GM19468 (cell line): ENCODE measurements around the gene RPN2.
"Not testable (repeated sequence)": the region's sequence is repeated elsewhere in the genome, so short reads cannot be mapped to it uniquely, and the experiment has no call there.

ENCODE experiments used
- ATAC-seq: cut with Tn5 transposase; IDR thresholded peaks from one replicate; pipeline ENCODE4 v1.9.1; 2021; ENCODE audit warnings: mild to moderate bottlenecking, moderate library complexity, moderate number of reproducible peaks; ENCODE audit not compliant: unreplicated experiment; ENCODE audit errors: extremely low read depth

The RPN2 gene

DNA sequence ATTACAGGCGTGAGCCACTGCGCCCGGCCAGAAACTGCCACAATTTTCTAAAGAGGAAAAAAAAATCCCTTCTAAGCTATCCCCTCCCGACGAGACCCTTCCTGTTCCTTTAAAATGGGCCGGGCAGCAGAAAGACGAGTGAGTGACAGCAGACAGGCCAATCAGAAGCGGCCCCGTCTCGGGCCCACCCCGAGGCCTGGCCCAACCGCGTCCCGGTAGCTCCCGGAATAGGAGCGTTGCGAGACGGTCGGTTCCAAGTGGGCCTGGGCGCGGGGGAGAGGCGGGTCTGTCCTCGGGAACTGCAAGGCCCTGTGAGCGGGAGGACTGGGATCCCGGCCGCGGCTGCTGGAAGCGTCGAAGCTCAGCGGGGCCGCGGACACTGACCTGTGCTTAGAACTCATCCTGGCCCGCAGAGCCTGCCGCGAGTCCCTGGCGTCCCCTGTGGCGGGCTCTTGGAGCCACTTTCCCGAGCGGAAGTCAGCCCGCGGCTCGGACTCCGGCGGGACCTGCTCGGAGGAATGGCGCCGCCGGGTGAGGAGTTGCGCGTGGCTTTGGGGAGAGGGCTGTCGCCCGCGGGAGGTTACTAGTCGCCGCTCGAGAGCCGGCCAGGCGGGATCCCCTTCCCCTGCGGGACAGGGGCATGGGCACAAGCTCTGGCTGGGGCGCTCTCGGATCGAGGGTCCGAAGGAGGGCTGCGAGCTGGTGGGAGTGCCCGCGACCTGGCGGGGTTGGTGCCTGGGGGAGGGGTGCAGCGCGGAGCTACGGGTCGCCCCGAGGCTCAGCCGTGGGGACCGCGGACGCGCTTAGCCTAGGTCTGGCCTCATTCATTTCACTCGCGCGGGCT, at the start of gene RPN2, which contains the start of gene MROH8:
Gene RPN2, plus strand, starts transcription at position 492 of the 844 bp plus-strand sequence. Its CDS starts 27 bp downstream, at position 519.
Gene MROH8, minus strand, starts transcription at position 710 of the 844 bp plus-strand sequence.
- peak; percentile 55 for ATAC-seq

DNA sequence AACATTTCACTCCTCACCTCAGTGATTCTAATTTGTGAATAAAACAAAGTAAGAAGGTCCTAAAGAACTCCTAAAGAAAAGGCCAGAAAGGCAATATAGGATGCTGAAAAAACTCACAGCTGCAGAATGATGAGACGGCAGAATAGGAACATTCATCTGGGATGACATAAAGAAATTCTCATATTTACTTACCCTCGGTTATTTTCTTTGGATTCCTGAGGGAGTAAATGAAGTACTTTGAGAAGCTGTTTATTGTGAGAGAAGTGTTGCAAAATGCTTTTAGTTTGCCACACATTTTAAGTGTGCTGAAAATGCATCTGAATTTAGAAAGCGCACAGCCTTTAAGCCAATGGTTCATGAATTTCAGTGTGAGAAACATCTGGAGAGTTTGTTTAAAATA, 47.6 kb upstream of the RPN2 start:
- ATAC-seq: no peak

DNA sequence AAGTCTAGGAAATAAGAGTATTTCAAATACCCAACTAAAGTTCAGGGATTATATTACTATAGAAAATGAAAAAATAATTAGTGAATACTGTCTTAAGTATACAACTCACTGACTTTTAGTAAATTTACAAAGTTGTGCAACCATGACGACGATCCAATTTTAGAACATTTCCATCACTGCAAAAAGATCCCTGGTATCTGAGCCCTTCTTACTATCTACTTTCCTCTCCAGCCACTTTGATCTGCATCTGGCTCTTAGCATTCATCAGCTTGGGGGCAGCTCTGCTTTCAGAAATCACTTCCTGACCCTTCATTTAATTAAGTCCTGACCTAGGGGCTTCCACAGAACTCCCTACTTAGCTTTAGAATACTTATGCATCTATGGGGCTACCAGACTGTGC, 45.2 kb upstream of the RPN2 start:
- ATAC-seq: no peak

DNA sequence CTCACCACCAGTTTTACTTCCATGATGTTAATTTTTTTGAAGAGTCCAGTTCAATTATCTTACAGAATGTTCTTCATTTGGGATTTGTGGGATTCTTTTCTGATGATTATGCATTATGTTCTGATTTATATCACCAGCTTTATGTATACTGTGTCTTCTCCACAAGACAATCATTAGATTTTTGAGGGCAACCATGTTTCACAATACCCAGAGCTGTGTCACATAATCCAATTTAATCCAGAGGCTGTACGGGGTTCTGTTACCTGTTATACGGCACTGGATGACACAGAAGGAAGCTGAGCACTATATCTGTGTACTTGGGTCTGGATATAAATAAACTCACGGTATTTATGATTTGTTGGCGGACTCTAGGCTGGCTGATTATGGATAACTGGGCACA, 41.6 kb upstream of the RPN2 start:
- ATAC-seq: no peak

DNA sequence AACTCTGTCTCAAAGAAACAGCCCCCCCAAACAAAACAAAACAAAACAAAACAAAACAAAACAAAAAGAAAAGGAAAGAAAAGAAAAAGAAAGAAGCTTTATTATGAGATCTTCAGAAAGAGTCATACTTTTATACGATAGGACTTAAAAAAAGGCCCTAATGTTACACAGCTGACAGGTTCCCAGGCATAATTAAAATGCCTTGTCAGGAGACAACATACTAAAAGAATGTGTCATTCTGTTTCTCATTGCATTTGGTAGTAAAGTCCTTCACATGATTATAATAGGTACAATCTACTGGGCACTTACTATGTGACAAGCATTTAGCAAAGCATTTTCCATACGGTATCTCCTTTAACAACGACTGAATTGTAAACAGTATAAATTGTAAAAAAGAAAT, 36.4 kb upstream of the RPN2 start:
- ATAC-seq: no peak

DNA sequence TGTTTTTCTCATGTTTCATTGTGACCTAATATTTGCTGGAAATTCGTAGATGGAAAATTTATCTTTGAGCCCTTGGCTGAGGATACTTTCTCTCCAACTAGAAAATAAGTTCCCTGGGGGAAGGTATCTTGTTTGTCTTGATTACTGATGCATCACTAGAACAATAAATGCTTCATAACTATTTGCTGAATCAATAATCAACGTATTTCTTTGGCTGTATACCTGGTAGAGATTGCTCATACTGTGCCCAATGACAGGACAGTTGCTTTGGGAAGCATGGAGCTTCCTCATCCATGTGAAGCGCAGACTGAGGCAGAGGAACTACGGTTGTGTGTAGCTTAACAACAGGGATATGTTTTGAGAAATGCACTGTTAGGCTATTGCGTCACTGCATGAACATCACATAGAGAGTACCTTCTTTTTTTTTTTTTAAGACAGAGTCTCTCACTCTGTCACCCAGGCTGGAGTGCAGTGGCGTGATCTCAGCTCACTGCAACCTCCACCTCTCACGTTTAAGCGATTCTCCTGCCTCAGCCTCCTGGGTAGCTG, 34.2 kb upstream of the RPN2 start:
- ATAC-seq: no peak

DNA sequence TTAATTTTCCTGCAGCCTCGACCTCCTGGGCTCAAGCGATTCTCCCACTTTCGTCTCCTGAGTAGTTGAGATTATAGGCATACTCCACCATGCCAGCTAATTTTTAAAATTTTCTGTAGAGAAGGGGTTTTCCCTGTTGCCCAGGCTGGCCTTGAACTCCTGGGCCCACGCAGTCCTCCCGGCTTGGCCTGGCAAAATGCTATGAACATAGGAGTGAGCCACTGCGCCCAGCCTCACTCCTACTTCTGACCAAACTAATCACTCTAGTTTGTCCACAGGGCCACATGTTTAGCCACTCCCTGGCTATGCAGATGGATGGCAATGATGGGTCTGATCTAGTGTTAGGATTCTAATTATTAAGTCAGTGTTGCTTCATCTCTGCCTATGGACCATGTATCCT, 31.9 kb upstream of the RPN2 start:
- no peak for ATAC-seq

DNA sequence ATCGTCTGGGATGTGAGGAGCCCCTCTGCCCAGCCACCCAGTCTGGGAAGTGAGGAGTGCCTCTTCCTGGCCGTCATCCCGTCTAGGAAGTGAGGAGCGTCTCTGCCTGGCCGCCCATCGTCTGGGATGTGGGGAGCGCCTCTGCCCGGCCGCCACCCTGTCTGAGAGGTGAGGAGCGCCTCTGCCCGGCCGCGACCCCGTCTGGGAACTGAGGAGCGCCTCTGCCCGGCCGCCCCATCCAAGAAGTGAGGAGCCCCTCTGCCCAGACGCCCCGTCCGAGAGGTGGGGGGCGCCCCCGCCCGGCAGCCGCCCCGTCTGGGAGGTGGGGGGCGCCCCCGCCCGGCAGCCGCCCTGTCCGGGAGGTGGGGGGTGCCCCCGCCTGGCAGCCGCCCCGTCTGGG, 28.3 kb upstream of the RPN2 start:
- not testable (repeated sequence) for ATAC-seq

DNA sequence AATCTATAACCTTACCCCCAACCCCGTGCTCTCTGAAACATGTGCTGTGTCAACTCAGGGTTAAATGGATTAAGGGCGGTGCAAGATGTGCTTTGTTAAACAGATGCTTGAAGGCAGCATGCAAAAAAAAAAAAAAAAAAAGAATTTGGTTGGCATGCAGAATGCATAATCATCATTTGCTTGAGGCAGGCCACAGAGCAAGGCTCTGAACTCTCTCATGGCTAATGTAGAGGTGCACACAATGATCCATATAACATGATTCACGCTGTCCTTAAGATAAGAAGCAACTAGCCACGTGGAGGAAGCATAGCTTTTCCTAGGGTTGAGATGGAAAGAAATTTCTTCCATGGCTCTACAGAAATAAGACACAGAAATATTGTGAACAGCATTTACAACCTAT, 27.6 kb upstream of the RPN2 start:
- no peak for ATAC-seq

DNA sequence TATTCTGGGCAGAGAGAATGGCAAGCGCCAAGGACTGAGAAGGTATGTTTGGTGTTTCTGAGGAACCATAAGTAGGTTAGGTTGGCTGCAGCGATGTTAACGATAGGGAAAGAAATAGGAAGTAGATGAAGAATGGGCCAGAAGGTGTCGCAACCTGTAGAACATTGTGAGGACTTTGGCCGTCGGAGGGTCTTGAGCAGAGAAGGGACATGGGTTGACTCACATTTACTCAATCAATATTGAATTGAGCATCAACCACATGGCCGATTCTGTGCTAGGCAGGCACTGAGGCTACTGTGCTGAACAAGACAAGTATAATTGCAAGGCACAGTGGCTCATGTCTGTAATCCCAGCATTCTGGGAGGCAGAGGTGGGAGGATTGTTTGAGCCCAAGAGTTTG, 26.8 kb upstream of the RPN2 start:
- no peak for ATAC-seq

DNA sequence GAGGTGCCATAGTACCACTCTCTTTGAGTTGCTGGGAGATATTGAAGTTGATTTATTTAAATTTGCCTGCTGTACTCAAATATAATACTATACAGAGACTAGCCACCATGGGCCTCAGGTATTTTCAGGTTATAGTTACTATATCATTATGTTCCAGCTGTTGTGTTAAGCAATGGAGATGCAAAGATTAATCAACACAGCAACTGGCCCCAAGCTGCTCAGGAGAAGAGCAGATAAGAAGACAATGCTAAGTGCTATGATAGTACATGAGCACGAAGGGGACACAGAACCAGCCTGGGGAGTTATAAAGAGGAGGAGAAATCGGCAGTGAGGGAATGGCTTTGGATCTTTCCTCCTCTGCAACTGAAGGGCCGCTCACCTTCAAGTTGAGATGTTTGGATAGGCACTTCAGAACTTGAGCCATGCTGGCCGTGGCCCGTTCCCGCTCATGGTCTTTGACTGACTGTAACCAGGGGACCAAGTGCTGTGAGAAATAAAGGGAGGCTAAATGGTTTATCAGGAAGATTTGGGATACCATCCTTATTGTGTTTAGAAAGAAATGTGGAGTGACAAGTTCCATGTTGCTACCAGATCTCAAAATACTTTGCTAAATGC, 24.3 kb upstream of the RPN2 start:
- ATAC-seq: no peak

DNA sequence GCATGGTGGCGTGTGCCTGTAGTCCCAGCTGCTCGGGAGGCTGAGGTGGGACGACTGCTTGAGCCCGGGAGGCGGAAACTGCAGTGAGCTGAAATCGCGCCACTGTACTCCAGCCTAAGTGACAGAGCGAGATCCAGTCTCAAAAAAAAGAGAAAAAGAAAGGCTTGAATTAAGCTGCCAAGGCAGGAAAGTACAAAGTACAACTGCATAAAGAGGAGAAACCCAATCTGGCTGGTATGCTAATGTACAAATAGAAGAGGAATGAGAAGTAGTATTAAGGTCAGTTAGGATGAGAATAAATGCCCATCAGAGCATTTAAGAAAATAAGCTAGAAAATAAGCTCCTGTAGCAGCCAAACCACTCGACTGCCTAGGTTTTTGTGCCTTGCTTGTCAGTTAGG, 23.1 kb upstream of the RPN2 start:
- ATAC-seq: no peak

DNA sequence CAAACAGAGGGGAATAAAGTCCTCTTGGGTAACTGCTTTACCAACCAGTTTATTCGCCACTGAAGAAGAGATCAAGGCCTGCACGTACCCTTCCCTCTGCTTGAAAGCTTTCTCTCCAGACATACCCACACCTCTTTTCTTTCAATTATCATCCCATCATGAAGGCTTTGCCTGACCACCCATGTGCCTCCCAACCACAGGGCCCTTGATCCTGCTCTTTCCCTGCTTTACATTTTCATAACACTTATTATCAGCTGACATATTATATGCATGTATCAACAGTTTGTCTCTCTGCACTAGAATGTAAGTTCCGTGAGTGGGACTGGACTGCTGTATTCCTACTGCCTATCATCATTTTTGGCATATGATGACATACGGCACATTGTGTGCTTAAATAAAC, 20.9 kb upstream of the RPN2 start:
- ATAC-seq: no peak

DNA sequence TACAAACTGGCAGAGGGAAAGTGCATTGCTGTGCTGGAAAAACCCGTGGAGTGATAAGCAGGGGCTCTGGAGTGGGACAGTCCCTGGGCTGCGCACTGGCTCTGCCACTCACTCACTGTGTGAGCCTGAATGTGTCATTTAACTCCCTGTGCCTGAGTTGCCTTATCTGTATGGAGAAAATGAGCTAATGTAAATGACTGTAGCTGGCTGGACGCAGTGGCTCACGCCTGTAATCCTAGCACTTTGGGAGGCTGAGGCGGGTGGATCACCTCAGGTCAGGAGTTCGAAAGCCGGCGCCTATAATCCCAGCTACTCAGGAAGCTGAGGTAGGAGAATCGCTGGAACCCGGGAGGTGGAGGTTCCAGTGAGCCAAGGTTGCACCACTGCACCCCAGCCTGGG, 18.4 kb upstream of the RPN2 start:
- no peak for ATAC-seq

DNA sequence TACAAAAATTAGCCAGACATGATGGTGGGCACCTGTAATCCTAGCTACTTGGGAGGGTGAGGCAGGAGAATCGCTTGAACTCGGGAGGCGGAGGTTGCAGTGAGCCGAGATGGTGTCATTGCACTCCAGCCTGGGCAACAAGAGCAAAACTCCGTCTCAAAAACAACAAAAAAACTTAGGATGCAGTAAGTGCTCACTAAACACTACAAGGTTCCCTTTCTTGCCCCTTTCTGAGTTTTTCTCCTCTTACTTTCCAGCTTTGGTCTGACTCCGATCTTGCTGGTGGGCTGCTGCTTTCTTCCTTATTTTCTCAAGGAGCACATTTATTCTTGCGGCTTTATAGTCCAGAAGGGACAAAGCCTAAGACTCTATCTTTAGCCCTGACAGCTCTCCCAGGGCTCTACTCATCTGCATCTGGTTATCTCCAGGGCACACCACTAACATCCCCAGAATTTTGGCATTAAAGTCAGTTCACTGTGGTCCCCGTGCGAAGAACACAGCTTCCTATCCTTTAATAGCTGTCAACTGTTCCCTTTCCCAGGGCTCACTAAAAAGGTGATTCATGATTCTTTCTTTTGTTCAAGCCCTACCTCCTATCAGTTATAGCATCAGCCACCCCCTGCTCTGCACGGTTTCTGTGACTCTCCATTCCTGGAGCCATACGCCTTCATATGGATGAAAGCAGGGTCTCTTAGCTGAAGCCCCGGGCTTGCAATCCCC, 17.1 kb upstream of the RPN2 start:
- no peak for ATAC-seq

DNA sequence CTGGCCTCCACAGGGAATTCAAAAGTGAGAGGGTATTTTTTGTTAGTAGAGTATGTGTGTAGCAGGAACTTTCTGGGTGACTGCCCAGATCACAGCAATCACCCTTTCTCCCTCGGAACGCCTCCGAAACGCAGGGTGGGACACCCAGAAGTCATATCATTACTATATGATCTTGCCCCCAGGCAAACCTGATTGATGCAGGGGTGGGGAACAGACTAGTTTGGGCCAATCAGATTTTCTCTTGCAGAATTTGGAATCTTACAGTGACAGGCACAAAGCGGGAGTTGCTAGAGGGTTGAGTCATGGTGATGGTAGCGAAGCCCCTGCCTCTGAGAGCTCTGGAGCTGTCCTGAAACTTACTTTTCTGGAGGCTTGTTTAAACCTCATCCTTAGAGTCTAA, 16.5 kb upstream of the RPN2 start:
- no peak for ATAC-seq

DNA sequence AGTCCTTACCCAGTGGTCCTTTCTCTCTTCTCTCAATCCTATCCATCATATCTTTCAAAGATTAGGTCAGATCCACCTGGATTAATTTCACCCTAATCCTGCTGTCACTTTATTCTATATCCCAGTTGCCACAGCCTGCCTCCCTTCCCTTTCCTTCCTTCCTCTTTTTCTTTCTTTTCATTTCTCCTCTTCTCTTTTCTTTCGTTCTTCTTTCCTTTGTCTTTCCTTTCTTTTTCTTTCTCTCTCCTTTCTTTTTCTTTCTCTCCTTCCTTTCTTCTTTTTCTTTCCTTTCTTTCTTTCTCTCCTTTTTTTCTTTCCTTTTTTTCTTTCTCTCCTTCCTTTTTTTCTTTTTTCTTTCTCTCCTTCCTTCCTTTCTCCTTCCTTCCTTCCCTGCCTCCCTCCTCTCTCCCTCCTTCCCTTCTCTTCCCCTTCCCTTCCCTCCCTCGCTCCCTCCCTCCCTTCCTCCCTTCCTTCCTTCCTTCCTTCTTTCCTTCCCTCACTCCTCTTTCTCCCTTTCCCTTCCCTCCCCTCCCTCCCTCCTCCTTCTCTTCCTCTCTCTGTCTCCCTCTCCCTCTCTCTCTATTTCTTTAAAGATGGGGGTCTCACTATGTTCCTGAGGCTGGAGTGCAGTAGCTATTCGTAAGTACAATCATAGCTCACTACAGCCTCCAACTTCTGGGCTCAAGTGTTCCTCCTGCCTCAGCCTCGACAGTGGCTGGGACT, 15.1 kb upstream of the RPN2 start:
- no peak for ATAC-seq

DNA sequence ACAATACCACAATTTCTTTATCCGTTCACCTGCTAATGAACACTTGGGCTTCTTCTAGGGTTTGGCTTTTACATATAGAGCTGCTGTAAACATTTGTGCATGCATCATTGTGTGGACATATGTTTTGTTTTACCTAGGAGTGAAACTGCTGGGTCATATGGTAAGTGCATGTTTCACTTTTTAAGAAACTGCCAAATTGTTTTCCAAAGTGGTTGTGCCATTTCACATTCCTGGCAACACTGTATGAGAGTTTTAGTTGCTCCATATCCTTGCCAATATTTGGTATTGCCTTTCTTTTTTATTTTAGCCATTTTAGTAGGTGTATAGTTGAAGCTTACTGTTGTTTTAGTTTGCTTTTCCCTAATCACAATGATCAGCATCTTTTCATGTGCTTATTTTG, 14.1 kb upstream of the RPN2 start:
- no peak for ATAC-seq

DNA sequence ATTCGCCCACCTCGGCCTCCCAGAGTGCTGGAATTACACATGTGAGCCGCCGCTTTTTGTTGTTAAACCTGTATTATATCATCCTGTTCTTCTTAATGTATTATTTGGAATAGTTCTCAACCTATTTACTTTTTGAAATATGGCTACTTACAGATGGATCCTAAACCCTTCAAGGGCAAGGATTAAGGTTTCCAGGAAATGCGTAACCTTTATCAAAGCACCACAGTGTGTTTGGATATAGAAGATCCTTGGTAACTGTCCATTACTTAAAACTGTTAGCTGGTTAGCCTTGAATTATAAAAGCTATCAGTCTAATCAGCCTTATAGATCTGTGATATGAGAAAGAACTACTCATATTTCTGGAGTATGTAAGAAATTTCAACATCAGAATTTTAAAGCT, 12.3 kb upstream of the RPN2 start:
- ATAC-seq: no peak

DNA sequence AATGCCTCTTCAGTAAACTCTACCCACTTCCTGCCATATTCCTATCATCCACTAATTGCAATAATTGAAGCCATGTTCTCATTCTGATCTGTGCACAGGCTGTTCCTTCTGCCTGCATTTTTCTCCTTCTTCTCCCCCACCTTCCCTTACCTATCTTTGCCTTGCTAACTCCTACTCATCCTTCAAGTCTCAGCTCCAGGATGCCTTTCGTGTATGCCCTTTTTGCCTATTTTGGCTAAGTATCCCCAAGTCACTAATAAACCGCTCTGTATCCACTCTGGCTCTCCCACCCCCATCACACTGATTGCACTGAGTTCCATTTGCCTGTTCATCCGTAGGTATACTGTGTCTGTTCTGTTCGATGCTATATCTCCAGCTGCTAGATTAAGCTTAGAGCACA, 6.3 kb upstream of the RPN2 start:
- no peak for ATAC-seq
